Stomach (tissue), 4 donors: ENCODE measurements around the gene PEAK1.

ENCODE experiments used
- EP300 ChIP-seq: sonication (generic); formaldehyde crosslinking; IDR thresholded peaks from one replicate; pipeline ENCODE4 v1.6.1; 2017; ENCODE audit warnings: antibody characterized with exemption
- POLR2A ChIP-seq, 4 donors: fragments of 450-650 bp; IDR thresholded peaks; one replicate each; pipeline ENCODE4 v1.6.1; 2016; ENCODE audit warnings: antibody characterized with exemption in 4 of 4, control low read depth in 2 of 4, mild to moderate bottlenecking in 1 of 4, moderate library complexity in 1 of 4
- POLR2AphosphoS5 ChIP-seq, 3 donors: sonication (generic); formaldehyde crosslinking; IDR thresholded peaks; one replicate each; pipeline ENCODE4 v1.6.1; 2016; ENCODE audit warnings: antibody characterized with exemption in 3 of 3
- TF ChIP-seq, protein P1 (sequence below), 7 experiments: fragments of 450-650 bp in 4 of 7; fragments of 200-600 bp in 3 of 7; sonication (generic) in 3 of 7; IDR thresholded peaks; one replicate each; pipeline ENCODE4 v1.5.1; 2016 to 2019; ENCODE audit warnings: antibody characterized with exemption in 7 of 7, control low read depth in 2 of 7, mild to moderate bottlenecking in 1 of 7

- TF ChIP-seq, protein P1, sequence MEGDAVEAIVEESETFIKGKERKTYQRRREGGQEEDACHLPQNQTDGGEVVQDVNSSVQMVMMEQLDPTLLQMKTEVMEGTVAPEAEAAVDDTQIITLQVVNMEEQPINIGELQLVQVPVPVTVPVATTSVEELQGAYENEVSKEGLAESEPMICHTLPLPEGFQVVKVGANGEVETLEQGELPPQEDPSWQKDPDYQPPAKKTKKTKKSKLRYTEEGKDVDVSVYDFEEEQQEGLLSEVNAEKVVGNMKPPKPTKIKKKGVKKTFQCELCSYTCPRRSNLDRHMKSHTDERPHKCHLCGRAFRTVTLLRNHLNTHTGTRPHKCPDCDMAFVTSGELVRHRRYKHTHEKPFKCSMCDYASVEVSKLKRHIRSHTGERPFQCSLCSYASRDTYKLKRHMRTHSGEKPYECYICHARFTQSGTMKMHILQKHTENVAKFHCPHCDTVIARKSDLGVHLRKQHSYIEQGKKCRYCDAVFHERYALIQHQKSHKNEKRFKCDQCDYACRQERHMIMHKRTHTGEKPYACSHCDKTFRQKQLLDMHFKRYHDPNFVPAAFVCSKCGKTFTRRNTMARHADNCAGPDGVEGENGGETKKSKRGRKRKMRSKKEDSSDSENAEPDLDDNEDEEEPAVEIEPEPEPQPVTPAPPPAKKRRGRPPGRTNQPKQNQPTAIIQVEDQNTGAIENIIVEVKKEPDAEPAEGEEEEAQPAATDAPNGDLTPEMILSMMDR (IDR thresholded peaks at IDR 0.05), result no peak
- TF ChIP-seq POLR2A (IDR thresholded peaks at IDR 0.05), result no peak
- TF ChIP-seq POLR2AphosphoS5 (IDR thresholded peaks at IDR 0.05), result no peak
- no peak for TF ChIP-seq EP300
Measured at GRCh38 chr15:77371850-77372563, 47.9 kb downstream of the PEAK1 start.
